Keratinocyte (primary cell): ENCODE data around the gene PTPN14. TPM values are rescaled to one million over a fixed set of nuclear protein-coding genes. Genes with fewer than 3 reads are reported as not detected.

Experiments
- DNase-seq: peaks from one replicate; pipeline ENCODE4 v3.0.0-alpha.2; 2011; ENCODE audit warnings: low read depth, missing footprints, low spot score
- FAIRE-seq: peaks from 2 replicates; lab custom pipeline; 2011; peaks lifted over from hg19 to GRCh38; lab: Jason Lieb, UNC
- H2AFZ ChIP-seq: 2 replicates; pipeline ENCODE4 v1.6.0; 2012; ENCODE audit warnings: low read length, control low read depth, inconsistent platforms; ENCODE audit not compliant: control insufficient read depth
- H3K27ac ChIP-seq: 2 replicates; pipeline ENCODE4 v1.5.1; 2011; ENCODE audit warnings: low read length; ENCODE audit not compliant: control insufficient read depth, insufficient read depth
- H3K27me3 ChIP-seq: 3 replicates; pipeline ENCODE4 v1.6.0; 2011; ENCODE audit warnings: low read length; ENCODE audit not compliant: control insufficient read depth, insufficient read depth; ENCODE audit errors: extremely low read depth
- H3K36me3 ChIP-seq, 2 experiments: 2 replicates in 1 of 2; 3 replicates in 1 of 2; pipeline ENCODE4 v1.5.1; 2011; ENCODE audit warnings: low read length in 2 of 2, mild to moderate bottlenecking in 1 of 2; ENCODE audit not compliant: control insufficient read depth in 2 of 2, insufficient read depth in 2 of 2; ENCODE audit errors: extremely low read depth in 1 of 2
- H3K4me1 ChIP-seq: 3 replicates; pipeline ENCODE4 v1.5.1; 2011; ENCODE audit warnings: low read length; ENCODE audit not compliant: control insufficient read depth, insufficient read depth; ENCODE audit errors: extremely low read depth
- H3K4me2 ChIP-seq: 3 replicates; pipeline ENCODE4 v1.6.0; 2011; ENCODE audit warnings: low read depth, low read length; ENCODE audit not compliant: control insufficient read depth, insufficient read depth; ENCODE audit errors: extremely low read depth
- H3K4me3 ChIP-seq, 3 experiments: fragments of 200-600 bp in 1 of 3; sonication (generic) in 1 of 3; 2 replicates in 2 of 3; 3 replicates in 1 of 3; pipeline ENCODE4 v1.5.1; 2011 to 2016; ENCODE audit warnings: low read length in 3 of 3, mild to moderate bottlenecking in 3 of 3, control low read depth in 2 of 3, inconsistent platforms in 1 of 3, low read depth in 1 of 3, mixed read lengths in 1 of 3, mixed run types in 1 of 3, moderate library complexity in 1 of 3; ENCODE audit not compliant: control insufficient read depth in 2 of 3, insufficient read depth in 2 of 3; ENCODE audit errors: extremely low read depth in 1 of 3
- H3K79me2 ChIP-seq: 2 replicates; pipeline ENCODE4 v1.6.0; 2012; ENCODE audit warnings: low read length; ENCODE audit not compliant: control insufficient read depth, insufficient read depth
- H3K9ac ChIP-seq: 3 replicates; pipeline ENCODE4 v1.6.0; 2011; ENCODE audit warnings: low read length; ENCODE audit not compliant: control insufficient read depth, insufficient read depth; ENCODE audit errors: extremely low read depth
- H3K9me1 ChIP-seq: 3 replicates; pipeline ENCODE4 v1.6.0; 2011; ENCODE audit warnings: low read length; ENCODE audit not compliant: control insufficient read depth, insufficient read depth; ENCODE audit errors: extremely low read depth
- H3K9me3 ChIP-seq: 2 replicates; pipeline ENCODE4 v1.5.1; 2012; ENCODE audit warnings: low read depth, low read length; ENCODE audit not compliant: control insufficient read depth
- H4K20me1 ChIP-seq: 3 replicates; pipeline ENCODE4 v1.6.0; 2011; ENCODE audit warnings: low read length; ENCODE audit not compliant: control insufficient read depth, insufficient read depth; ENCODE audit errors: extremely low read depth
- EZH2 ChIP-seq: IDR thresholded peaks from one replicate; pipeline ENCODE4 v1.6.1; 2012; ENCODE audit warnings: inconsistent platforms, mild to moderate bottlenecking, low read length, moderate library complexity
- dilution Hi-C: fragments of 300-500 bp; cut with MboI; formaldehyde crosslinking; loops from one replicate; pipeline ENCODE4 v1.7.0; 2020; ENCODE audit warnings: low sequenced_read_pairs; ENCODE audit not compliant: extremely low pct_ligation_motif_present
- polyA plus RNA-seq, 5 experiments: library from polyadenylated mRNA; depleted of rRNA in 3 of 5; stranded (reverse) in 3 of 5; stranded (forward) in 1 of 5; unstranded in 1 of 5; fragments of >200 nt; gene quantifications; 1 replicate in 1 of 5; 2 replicates in 3 of 5; 3 replicates in 1 of 5; pipeline versions ENCODE4 v1.2.1 to v1.2.3, GENCODE V29; 2011 to 2012; ENCODE audit warnings: missing spikeins in 2 of 5, low read depth in 1 of 5, low replicate concordance in 1 of 5
- TF ChIP-seq, protein P1 (sequence below), 3 experiments: IDR thresholded peaks in 1 of 3; conservative IDR thresholded peaks in 1 of 3; optimal IDR thresholded peaks in 1 of 3; 2 replicates in 2 of 3; 3 replicates in 1 of 3; pipeline versions ENCODE3 to v1.5.1; 2011; ENCODE audit warnings: low read length in 3 of 3, mild to moderate bottlenecking in 3 of 3, moderate library complexity in 2 of 3, control low read depth in 1 of 3, inconsistent platforms in 1 of 3; ENCODE audit not compliant: insufficient read depth in 2 of 3; ENCODE audit errors: extremely low read depth in 1 of 3

PTPN14 gene
- polyA plus RNA-seq, 1 donor (not counting 4 experiments of a cell fraction or from before 2014, with no cell fraction given) = 29.9 TPM

- Histone ChIP-seq H3K4me3 (no peak overlapping the region), H3K36me3 (peaks cover 4 to 5% of the 10 kb centered on the region in 2 experiments), H3K4me1 (peaks cover 45% of the 10 kb centered on the region), H3K27ac (no peak overlapping the region), H4K20me1 (peaks cover 17% of the 10 kb centered on the region), H2AFZ (no peak overlapping the region), H3K27me3 (no peaks in the 10 kb centered on the region), H3K9me3 (no peaks in the 10 kb centered on the region), H3K9ac (no peak overlapping the region), H3K9me1 (peaks cover 2% of the 10 kb centered on the region), H3K79me2 (peaks cover 96% of the 10 kb centered on the region), H3K4me2 (no peak overlapping the region)
- no peak for TF ChIP-seq EZH2
- TF ChIP-seq, protein P1, sequence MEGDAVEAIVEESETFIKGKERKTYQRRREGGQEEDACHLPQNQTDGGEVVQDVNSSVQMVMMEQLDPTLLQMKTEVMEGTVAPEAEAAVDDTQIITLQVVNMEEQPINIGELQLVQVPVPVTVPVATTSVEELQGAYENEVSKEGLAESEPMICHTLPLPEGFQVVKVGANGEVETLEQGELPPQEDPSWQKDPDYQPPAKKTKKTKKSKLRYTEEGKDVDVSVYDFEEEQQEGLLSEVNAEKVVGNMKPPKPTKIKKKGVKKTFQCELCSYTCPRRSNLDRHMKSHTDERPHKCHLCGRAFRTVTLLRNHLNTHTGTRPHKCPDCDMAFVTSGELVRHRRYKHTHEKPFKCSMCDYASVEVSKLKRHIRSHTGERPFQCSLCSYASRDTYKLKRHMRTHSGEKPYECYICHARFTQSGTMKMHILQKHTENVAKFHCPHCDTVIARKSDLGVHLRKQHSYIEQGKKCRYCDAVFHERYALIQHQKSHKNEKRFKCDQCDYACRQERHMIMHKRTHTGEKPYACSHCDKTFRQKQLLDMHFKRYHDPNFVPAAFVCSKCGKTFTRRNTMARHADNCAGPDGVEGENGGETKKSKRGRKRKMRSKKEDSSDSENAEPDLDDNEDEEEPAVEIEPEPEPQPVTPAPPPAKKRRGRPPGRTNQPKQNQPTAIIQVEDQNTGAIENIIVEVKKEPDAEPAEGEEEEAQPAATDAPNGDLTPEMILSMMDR (optimal IDR thresholded peaks at IDR 0.05 in 1 of 3, IDR thresholded peaks at IDR 0.05 in 1 of 3, conservative IDR thresholded peaks at IDR 0.05 in 1 of 3; ENCODE audit: extremely low read depth in 1 of 3, insufficient read depth in 2 of 3, low read length in 3 of 3) = no peak
- no peak for FAIRE-seq
- dilution Hi-C loops = no loop called here
- no peak for DNase-seq
Observed at GRCh38 chr1:214504330-214504729, 47.1 kb downstream of the PTPN14 start.

- peaks cover 2% of the 10 kb centered on the region for H3K9me1 ChIP-seq
- no peaks in the 10 kb centered on the region for H3K9me3 ChIP-seq
- peaks cover 96% of the 10 kb centered on the region for H3K79me2 ChIP-seq
- no peak overlapping the region for H3K4me3 ChIP-seq
- FAIRE-seq (peak; percentile 20), DNase-seq (peak; percentile 40)
- H3K4me1 ChIP-seq = peaks cover 45% of the 10 kb centered on the region
- peak overlapping the region; percentile 51 for H3K4me2 ChIP-seq
- H3K36me3 ChIP-seq = peaks cover 4 to 5% of the 10 kb centered on the region in 2 experiments
- dilution Hi-C loops = no loop called here
- no peaks in the 10 kb centered on the region for H3K27me3 ChIP-seq
- peaks cover 17% of the 10 kb centered on the region for H4K20me1 ChIP-seq
- H3K27ac ChIP-seq = peak overlapping the region; percentile 10
- no peak overlapping the region for H2AFZ ChIP-seq
- TF ChIP-seq, protein P1 (optimal IDR thresholded peaks at IDR 0.05 in 1 of 3, IDR thresholded peaks at IDR 0.05 in 1 of 3, conservative IDR thresholded peaks at IDR 0.05 in 1 of 3; ENCODE audit: extremely low read depth in 1 of 3, insufficient read depth in 2 of 3, low read length in 3 of 3) = no peak
- no peak for TF ChIP-seq EZH2
- H3K9ac ChIP-seq = peak overlapping the region; percentile 20
Observed at GRCh38 chr1:214503553-214503952, 47.8 kb downstream of the PTPN14 start.
